ENCODE data around the gene RPL10A.

The RPL10A gene

GRCh38 chr6:35461270-35461669 lies 6.9 kb upstream of the RPL10A start:
- FAIRE-seq (no peak), DNase-seq (ENCODE audit: insufficient read length, low spot score) (no peak)
- no peak for TF ChIP-seq CTCF (IDR thresholded peaks at IDR 0.05; ENCODE audit: insufficient read depth, missing control alignments)

GRCh38 chr6:35463292-35463691 lies 4.9 kb upstream of the RPL10A start:
- FAIRE-seq (no peak), DNase-seq (ENCODE audit: insufficient read length, low spot score) (no peak)
- TF ChIP-seq CTCF (IDR thresholded peaks at IDR 0.05; ENCODE audit: insufficient read depth, missing control alignments), result no peak

- DNase-seq (ENCODE audit: insufficient read length, low spot score), result no peak
- FAIRE-seq, result no peak
- no peak for TF ChIP-seq CTCF (IDR thresholded peaks at IDR 0.05; ENCODE audit: insufficient read depth, missing control alignments)
Measured at GRCh38 chr6:35465646-35466045, 2.6 kb upstream of the RPL10A start.

- DNase-seq (ENCODE audit: insufficient read length, low spot score) (no peak), FAIRE-seq (no peak)
- TF ChIP-seq CTCF (IDR thresholded peaks at IDR 0.05; ENCODE audit: insufficient read depth, missing control alignments), result no peak
Measured at GRCh38 chr6:35468980-35469750, 964 bp downstream of the RPL10A start.

GRCh38 chr6:35469751-35470662 lies 1.8 kb downstream of the RPL10A start:
- no peak for TF ChIP-seq CTCF (IDR thresholded peaks at IDR 0.05; ENCODE audit: insufficient read depth, missing control alignments)
- no peak for FAIRE-seq
- no peak for DNase-seq (ENCODE audit: insufficient read length, low spot score)

GRCh38 chr6:35470663-35471120 lies 2.5 kb downstream of the RPL10A start:
- no peak for DNase-seq (ENCODE audit: insufficient read length, low spot score)
- no peak for FAIRE-seq
- TF ChIP-seq CTCF (IDR thresholded peaks at IDR 0.05; ENCODE audit: insufficient read depth, missing control alignments), result no peak
